Frontal cortex (tissue), 4 donors: Measurements from ENCODE around the gene PIEZO2. TPM values are rescaled to one million over a fixed set of nuclear protein-coding genes. Genes with fewer than 3 reads are reported as not detected.

Experiments
- DNase-seq, 2 donors: peaks; one replicate each; pipeline ENCODE4 v3.0.0; 2012; ENCODE audit warnings: low spot score in 2 of 2
- FAIRE-seq: peaks from 2 replicates; lab custom pipeline; 2012; peaks lifted over from hg19 to GRCh38; lab: Jason Lieb, UNC
- total RNA-seq: library from RNA; depleted of rRNA; stranded (reverse); fragments of >200 nt; gene quantifications from one replicate; pipeline ENCODE4 v1.2.3, GENCODE V29; 2014
- donor health status: control.
- donor health status: control.
- donor health status: control.

Gene PIEZO2
- total RNA-seq, 1 donor from 2014 or later, result 2.4 TPM

GRCh38 chr18:11040359-11040758 is 109.0 kb downstream of the PIEZO2 start:
- DNase-seq (no peak), FAIRE-seq (no peak)

- no peak for DNase-seq
- no peak for FAIRE-seq
These were observed 111.7 kb downstream of the PIEZO2 start for GRCh38 chr18:11037533-11038240.

- FAIRE-seq (no peak), DNase-seq (no peak)
These were observed 113.4 kb downstream of the PIEZO2 start for GRCh38 chr18:11035814-11036495.

- FAIRE-seq (no peak), DNase-seq (no peak)
These were observed 114.0 kb downstream of the PIEZO2 start for GRCh38 chr18:11035376-11035775.

GRCh38 chr18:11034884-11035283 is 114.5 kb downstream of the PIEZO2 start:
- FAIRE-seq, result no peak
- DNase-seq, result no peak

GRCh38 chr18:11033503-11033902 is 115.9 kb downstream of the PIEZO2 start:
- FAIRE-seq, result no peak
- DNase-seq, result no peak

GRCh38 chr18:11031966-11032365 is 117.4 kb downstream of the PIEZO2 start:
- DNase-seq (no peak), FAIRE-seq (no peak)

GRCh38 chr18:11029021-11029420 is 120.3 kb downstream of the PIEZO2 start:
- DNase-seq, result no peak
- FAIRE-seq, result no peak

GRCh38 chr18:11027862-11028261 is 121.5 kb downstream of the PIEZO2 start:
- FAIRE-seq (no peak), DNase-seq (no peak)

- FAIRE-seq (no peak), DNase-seq (no peak)
These were observed 123.7 kb downstream of the PIEZO2 start for GRCh38 chr18:11025671-11026070.

- DNase-seq (no peak), FAIRE-seq (no peak)
These were observed 124.3 kb downstream of the PIEZO2 start for GRCh38 chr18:11024928-11025669.

GRCh38 chr18:11021477-11021876 is 127.9 kb downstream of the PIEZO2 start:
- FAIRE-seq, result no peak
- DNase-seq, result no peak

GRCh38 chr18:11020877-11021414 is 128.4 kb downstream of the PIEZO2 start:
- FAIRE-seq, result no peak
- DNase-seq, result no peak

- DNase-seq (no peak), FAIRE-seq (no peak)
These were observed 129.1 kb downstream of the PIEZO2 start for GRCh38 chr18:11020161-11020853.

GRCh38 chr18:11019295-11020105 is 129.9 kb downstream of the PIEZO2 start:
- no peak for FAIRE-seq
- no peak for DNase-seq

GRCh38 chr18:11009869-11010268 is 139.5 kb downstream of the PIEZO2 start:
- no peak for FAIRE-seq
- no peak for DNase-seq

- DNase-seq (no peak), FAIRE-seq (no peak)
These were observed 140.2 kb downstream of the PIEZO2 start for GRCh38 chr18:11009147-11009546.

GRCh38 chr18:11008505-11008904 is 140.9 kb downstream of the PIEZO2 start:
- FAIRE-seq (no peak), DNase-seq (no peak)

GRCh38 chr18:11005528-11005927 is 143.8 kb downstream of the PIEZO2 start:
- no peak for DNase-seq
- FAIRE-seq, result no peak
